AG09309 (cell line): ENCODE measurements around the gene VEPH1.

Experiments used
- DNase-seq: peaks from one replicate; pipeline ENCODE4 v3.0.0-alpha.2; 2010; ENCODE audit warnings: low read depth
- H3K4me3 ChIP-seq: 2 replicates; pipeline ENCODE4 v1.5.1; 2011; ENCODE audit warnings: mild to moderate bottlenecking, low read depth, low read length, moderate library complexity; ENCODE audit not compliant: control insufficient read depth
- CTCF ChIP-seq: IDR thresholded peaks from 2 replicates; pipeline ENCODE4 v1.5.1; 2011; ENCODE audit warnings: mild to moderate bottlenecking, low read depth, low read length, inconsistent platforms; ENCODE audit not compliant: insufficient read depth, control insufficient read depth; ENCODE audit errors: missing control alignments

The VEPH1 gene

GRCh38 chr3:157226173-157226847 lies 276.9 kb downstream of the VEPH1 start:
- TF ChIP-seq CTCF, result no peak
- H3K4me3 ChIP-seq, result no peak overlapping the region
- no peak for DNase-seq

DNA sequence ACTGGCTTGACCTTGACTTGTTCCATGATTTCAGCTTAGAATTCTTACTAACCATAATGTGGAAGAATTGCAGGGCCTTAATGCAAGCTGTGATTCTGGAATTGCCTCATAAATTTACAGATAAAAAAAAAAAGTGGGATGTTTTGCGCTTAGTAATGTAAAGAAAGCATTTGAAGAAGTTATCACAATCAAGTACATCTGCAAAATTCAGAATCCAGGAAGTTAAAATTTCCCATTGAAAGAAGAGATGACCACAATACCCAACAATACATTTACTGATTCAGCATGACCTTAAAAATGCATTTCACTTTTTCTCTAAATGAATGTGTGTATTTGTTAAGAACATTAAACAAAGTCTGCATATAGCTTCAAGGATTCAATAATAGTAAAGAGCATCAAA lies 278.2 kb downstream of the VEPH1 start:
- no peak for TF ChIP-seq CTCF
- no peak for DNase-seq
- no peak overlapping the region for H3K4me3 ChIP-seq

DNA sequence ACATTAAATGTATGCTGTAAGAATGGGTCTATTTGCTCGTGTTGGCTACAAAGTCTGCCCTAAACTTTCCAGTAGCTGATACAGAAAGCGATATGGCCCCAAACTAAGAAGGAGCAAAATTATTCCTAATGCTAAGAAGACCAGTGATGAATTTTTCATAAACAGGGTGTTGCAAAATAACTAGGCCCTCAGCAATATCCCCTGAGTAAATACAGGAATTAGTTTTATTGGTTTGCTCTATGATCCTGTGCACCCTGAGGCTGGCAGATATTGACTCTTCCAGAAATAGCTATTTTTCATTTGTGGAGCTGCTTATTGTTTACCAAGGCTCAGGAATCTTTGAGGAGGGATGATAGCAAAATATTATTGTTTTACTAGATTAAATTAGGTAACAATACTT lies 282.3 kb downstream of the VEPH1 start:
- no peak for DNase-seq
- no peak overlapping the region for H3K4me3 ChIP-seq
- TF ChIP-seq CTCF, result no peak

GRCh38 chr3:157220211-157220610 lies 283.0 kb downstream of the VEPH1 start:
- H3K4me3 ChIP-seq, result no peak overlapping the region
- no peak for DNase-seq
- TF ChIP-seq CTCF, result no peak

DNA sequence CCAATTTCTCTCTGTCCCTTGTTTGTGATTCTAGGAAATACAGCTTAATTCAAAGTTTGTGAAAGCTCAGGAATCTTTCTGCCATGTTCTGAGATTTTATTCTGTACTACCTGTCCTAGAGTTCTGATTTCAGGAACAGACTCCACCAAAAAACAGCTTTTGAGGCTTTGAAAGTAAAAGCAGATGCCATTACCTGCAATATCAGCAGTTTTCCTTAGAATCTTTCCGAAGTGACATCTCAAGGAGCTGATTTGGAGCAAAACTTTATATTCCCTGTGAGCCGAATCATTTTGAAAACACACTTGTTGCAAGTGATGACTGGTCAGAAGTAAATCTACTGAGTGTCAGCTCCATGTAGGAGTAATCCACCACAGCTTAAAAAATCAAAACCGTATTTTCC lies 284.0 kb downstream of the VEPH1 start:
- TF ChIP-seq CTCF, result no peak
- no peak overlapping the region for H3K4me3 ChIP-seq

More for the DNA sequence above, 284.0 kb downstream of the VEPH1 start:
- DNase-seq, result no peak
